ENCODE measurements around the gene SNX25. TPM values are rescaled to one million over a fixed set of nuclear protein-coding genes. Genes with fewer than 3 reads are reported as not detected.

Gene SNX25
- total RNA-seq, 1 donor from 2014 or later: 13.9 TPM

DNA sequence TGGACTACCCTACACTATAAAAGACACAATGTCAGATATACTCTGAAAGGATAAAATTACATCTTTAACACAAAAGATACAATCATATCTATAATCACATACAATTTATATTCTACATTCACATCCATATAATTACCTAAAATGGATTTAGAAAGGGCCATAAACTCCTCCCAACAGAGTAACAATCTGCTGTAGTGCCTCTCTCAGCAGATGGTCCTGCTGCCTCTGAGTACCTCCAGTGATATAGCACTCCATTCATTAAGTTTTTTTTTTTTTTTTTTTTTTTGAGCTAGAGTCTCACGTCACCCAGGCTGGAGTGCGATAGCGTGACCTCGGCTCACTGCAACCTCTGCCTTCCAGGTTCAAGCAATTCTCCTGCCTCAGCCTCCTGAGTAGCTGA is 194.6 kb downstream of the SNX25 start:
- H3K4me1 Mint-ChIP-seq (ENCODE audit: low read depth): peaks cover 2% of the 10 kb centered on the region
- TF ChIP-seq, protein P1, sequence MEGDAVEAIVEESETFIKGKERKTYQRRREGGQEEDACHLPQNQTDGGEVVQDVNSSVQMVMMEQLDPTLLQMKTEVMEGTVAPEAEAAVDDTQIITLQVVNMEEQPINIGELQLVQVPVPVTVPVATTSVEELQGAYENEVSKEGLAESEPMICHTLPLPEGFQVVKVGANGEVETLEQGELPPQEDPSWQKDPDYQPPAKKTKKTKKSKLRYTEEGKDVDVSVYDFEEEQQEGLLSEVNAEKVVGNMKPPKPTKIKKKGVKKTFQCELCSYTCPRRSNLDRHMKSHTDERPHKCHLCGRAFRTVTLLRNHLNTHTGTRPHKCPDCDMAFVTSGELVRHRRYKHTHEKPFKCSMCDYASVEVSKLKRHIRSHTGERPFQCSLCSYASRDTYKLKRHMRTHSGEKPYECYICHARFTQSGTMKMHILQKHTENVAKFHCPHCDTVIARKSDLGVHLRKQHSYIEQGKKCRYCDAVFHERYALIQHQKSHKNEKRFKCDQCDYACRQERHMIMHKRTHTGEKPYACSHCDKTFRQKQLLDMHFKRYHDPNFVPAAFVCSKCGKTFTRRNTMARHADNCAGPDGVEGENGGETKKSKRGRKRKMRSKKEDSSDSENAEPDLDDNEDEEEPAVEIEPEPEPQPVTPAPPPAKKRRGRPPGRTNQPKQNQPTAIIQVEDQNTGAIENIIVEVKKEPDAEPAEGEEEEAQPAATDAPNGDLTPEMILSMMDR (IDR thresholded peaks at IDR 0.05; ENCODE audit: unreplicated experiment): no peak
- no peak for DNase-seq (ENCODE audit: low spot score, unreplicated experiment)
- H3K27ac Mint-ChIP-seq: no peak overlapping the region
- no peaks in the 10 kb centered on the region for H3K9me3 Mint-ChIP-seq (ENCODE audit: low read depth)
- H3K36me3 Mint-ChIP-seq (ENCODE audit: insufficient read depth): peaks cover 24% of the 10 kb centered on the region
- H3K27me3 Mint-ChIP-seq: no peaks in the 10 kb centered on the region
- H3K4me3 Mint-ChIP-seq (ENCODE audit: low read depth): no peak overlapping the region

DNA sequence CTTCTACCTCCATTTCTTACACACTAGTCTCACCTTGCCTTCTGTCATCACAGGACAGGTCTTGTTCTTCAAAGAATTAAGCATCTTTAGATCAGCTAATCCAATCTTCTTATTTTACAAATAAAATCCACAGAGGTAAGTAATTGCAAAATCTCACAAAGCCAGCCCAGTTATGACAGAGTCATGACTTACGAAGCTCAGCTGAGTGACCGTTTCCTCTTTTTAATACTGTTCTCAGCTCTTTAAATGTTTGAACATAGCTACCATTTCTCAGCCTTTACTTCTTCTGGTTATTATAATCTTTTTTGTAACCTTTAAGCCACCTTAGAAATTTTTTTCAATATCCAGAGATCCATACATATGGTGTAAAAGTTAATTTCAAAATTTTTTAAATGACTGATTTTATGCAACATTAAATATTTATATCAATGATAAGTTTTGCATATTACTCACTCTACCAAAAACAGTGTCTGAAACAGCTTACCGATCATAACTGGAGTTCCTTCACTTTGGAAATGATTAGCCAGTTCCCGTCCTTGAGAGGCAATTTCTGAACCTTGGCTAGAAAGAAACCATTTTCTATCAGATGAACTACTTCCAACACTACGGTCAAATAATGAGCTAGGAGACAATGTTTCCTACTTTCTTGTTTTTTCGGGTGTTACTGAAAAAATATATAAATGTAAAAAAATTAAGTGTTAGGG is 196.1 kb downstream of the SNX25 start:
- no peak overlapping the region for H3K4me3 Mint-ChIP-seq (ENCODE audit: low read depth)
- peaks cover 3% of the 10 kb centered on the region for H3K9me3 Mint-ChIP-seq (ENCODE audit: low read depth)
- H3K4me1 Mint-ChIP-seq (ENCODE audit: low read depth): peaks cover 2% of the 10 kb centered on the region
- no peak for DNase-seq (ENCODE audit: low spot score, unreplicated experiment)
- peaks cover 19% of the 10 kb centered on the region for H3K36me3 Mint-ChIP-seq (ENCODE audit: insufficient read depth)
- TF ChIP-seq, protein P1 (IDR thresholded peaks at IDR 0.05; ENCODE audit: unreplicated experiment): no peak
- no peaks in the 10 kb centered on the region for H3K27me3 Mint-ChIP-seq
- H3K27ac Mint-ChIP-seq: no peak overlapping the region

DNA sequence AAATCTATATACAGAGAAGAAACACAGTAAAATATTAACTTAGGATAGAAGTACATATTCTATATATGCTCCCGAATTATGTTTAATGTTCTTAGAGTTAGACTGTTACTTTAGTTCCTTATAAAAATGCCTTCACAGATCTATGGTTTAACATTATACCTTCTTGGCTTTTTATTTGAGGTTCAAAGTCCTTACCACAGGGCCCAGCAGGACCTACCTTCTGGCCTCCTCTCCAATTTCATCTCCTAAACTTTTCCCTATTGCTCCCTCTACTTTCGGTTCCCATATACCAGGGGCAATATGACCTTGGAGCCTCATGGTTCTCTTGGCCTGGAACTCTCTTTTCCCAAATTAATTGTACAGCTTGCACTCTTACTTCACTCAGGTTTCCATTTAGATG is 199.0 kb downstream of the SNX25 start:
- H3K4me1 Mint-ChIP-seq (ENCODE audit: low read depth): no peaks in the 10 kb centered on the region
- no peaks in the 10 kb centered on the region for H3K27me3 Mint-ChIP-seq
- no peak for DNase-seq (ENCODE audit: low spot score, unreplicated experiment)

DNA sequence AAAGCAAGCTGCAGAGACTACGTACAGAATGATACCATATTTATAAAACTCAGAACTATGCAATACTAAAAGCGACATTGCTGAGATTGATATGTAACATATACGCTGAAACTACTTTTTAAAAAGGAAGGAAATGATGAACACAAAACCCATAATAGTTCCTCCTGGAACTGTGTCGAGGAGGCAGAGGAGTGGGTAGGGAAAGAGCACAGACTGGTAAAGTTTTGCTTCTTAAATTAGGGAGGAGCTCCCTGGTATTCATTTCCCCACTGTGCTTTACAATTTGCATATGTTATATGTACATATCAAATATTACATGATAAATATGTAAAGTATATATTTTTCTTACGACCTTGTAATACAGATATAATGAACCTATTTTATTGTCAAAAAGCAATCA is 202.5 kb downstream of the SNX25 start:
- Mint-ChIP-seq H3K27ac (no peak overlapping the region), H3K9me3 (ENCODE audit: low read depth) (peaks cover 3% of the 10 kb centered on the region), H3K4me1 (ENCODE audit: low read depth) (no peaks in the 10 kb centered on the region), H3K27me3 (no peaks in the 10 kb centered on the region), H3K4me3 (ENCODE audit: low read depth) (no peak overlapping the region), H3K36me3 (ENCODE audit: insufficient read depth) (peaks cover 18% of the 10 kb centered on the region)
- TF ChIP-seq, protein P1 (IDR thresholded peaks at IDR 0.05; ENCODE audit: unreplicated experiment): no peak
- no peak for DNase-seq (ENCODE audit: low spot score, unreplicated experiment)

More for the DNA sequence above, 199.0 kb downstream of the SNX25 start:
- Mint-ChIP-seq H3K9me3 (ENCODE audit: low read depth) (peaks cover 3% of the 10 kb centered on the region), H3K27ac (no peak overlapping the region), H3K36me3 (ENCODE audit: insufficient read depth) (peaks cover 17% of the 10 kb centered on the region), H3K4me3 (ENCODE audit: low read depth) (no peak overlapping the region)
- TF ChIP-seq, protein P1 (IDR thresholded peaks at IDR 0.05; ENCODE audit: unreplicated experiment): no peak

DNA sequence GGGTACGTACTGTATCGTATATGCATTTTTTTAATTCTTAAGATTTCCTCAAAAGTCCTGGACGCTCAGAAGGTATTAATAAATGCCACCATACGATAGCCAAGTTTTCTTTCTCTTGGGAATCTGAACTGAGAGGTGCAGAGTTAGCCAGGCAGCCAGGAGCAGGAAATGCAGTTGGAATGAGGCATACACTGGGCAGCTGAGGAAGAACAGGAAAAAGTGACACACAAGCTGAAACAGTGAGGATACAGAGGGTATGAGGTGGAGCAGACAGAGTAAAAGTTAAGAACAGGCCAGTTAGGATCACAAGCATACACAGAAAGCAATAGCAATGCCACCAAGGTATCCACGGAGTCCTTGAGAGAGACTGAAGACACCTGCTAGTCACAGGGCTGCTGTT is 203.0 kb downstream of the SNX25 start:
- H3K4me3 Mint-ChIP-seq (ENCODE audit: low read depth): no peak overlapping the region
- no peak for DNase-seq (ENCODE audit: low spot score, unreplicated experiment)
- H3K9me3 Mint-ChIP-seq (ENCODE audit: low read depth): peaks cover 3% of the 10 kb centered on the region
- H3K27ac Mint-ChIP-seq: no peak overlapping the region
- H3K27me3 Mint-ChIP-seq: no peaks in the 10 kb centered on the region
- TF ChIP-seq, protein P1 (IDR thresholded peaks at IDR 0.05; ENCODE audit: unreplicated experiment): no peak
- peaks cover 23% of the 10 kb centered on the region for H3K36me3 Mint-ChIP-seq (ENCODE audit: insufficient read depth)
- H3K4me1 Mint-ChIP-seq (ENCODE audit: low read depth): no peaks in the 10 kb centered on the region

Other genes starting within 250 kb of the SNX25 start
- gene HELT, start 191.1 kb upstream of the SNX25 start, total RNA-seq: not detected in 2 replicates
- 24.7 and 26.2 TPM in 2 replicates for gene SLC25A4, start 66.3 kb upstream of the SNX25 start, total RNA-seq
- gene CFAP97, start 5.6 kb upstream of the SNX25 start, total RNA-seq: 27.5 and 28.6 TPM in 2 replicates
- 0.17 and 0.33 TPM in 2 replicates for gene LRP2BP, start 186.3 kb downstream of the SNX25 start, total RNA-seq
- gene ANKRD37, start 187.2 kb downstream of the SNX25 start, total RNA-seq: 1.4 TPM in 2 replicates
- gene UFSP2, start 216.4 kb downstream of the SNX25 start, total RNA-seq: 30.9 and 32.3 TPM in 2 replicates

Data from progenitor cell of endocrine pancreas (in vitro differentiated cells).